Left renal pelvis (tissue), 4 donors: ENCODE data around the gene SPATC1L. TPM values are rescaled to one million over a fixed set of nuclear protein-coding genes. Genes with fewer than 3 reads are reported as not detected.
"Not testable (repeated sequence)": the region's sequence is repeated elsewhere in the genome, so short reads cannot be mapped to it uniquely, and the experiment has no call there.

Experiments
- DNase-seq, 4 donors: peaks; one replicate each; pipeline ENCODE4 v3.0.0-alpha.2; 2013; ENCODE audit warnings: low read depth in 4 of 4, low spot score in 3 of 4
- polyA plus RNA-seq, 4 donors: library from polyadenylated mRNA; unstranded; fragments of 120-200 nt; gene quantifications; one replicate each; pipeline ENCODE4 v1.2.1, GENCODE V29; 2013; ENCODE audit not compliant: insufficient read length in 4 of 4

SPATC1L gene
- polyA plus RNA-seq, 4 donors, result 5.9 to 15.6 (median 12.5) TPM

- DNase-seq, result no peak
These were observed 32.0 kb downstream of the SPATC1L start for GRCh38 chr21:46151989-46152926.

- no peak for DNase-seq
These were observed 32.8 kb downstream of the SPATC1L start for GRCh38 chr21:46151261-46151988.

DNA sequence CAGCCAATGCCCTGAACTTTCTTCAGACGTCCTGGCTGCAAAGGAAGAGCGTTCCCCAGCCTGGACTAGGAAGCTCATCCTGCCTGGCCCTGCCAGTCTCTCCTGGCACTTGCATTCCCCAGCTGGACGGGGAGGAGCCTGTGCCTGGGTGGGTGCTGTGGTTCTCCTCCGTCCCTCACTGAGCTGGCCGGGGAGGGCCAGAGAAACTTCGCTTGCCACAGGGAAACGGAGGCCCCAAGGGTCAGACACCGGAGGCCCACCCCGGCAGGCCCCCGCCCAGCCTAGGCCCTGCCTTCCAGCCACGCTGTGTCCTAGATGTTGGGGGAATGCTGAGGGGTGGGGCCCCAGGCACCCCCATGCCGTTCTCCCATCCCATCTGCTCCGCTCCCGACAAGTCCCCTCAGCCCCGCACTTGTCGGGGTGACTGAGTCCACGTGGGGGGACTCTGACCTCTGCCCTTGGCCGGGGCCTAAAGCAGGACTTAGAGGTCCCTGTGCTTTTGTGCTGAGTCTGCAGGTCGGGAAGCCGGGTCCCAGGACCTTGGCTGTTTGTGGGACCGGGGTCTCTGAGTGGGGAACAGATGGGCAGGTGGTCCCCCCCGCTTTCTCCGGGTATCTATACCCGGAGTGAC lies 33.7 kb downstream of the SPATC1L start:
- DNase-seq, result no peak

DNA sequence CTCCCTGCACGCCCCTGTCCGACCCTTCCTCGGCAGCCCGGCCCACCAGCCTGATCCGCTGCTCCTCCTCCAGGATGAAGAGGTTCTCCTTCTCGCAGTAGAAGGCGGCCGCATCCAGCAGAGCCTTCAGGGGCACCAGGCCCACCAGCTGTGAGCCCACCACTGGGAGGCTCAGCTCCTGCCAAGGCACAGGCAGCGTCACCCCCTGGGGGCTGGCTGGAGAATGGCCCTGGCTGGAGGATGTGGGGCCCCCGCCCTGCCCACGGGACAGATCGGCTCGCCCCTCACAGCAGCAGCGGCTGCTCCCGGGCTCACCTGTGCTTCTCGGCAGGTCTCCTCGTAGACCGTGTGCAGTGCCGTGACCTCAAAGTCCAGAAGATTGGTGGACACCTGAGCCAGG lies 34.2 kb downstream of the SPATC1L start:
- DNase-seq, result no peak

DNA sequence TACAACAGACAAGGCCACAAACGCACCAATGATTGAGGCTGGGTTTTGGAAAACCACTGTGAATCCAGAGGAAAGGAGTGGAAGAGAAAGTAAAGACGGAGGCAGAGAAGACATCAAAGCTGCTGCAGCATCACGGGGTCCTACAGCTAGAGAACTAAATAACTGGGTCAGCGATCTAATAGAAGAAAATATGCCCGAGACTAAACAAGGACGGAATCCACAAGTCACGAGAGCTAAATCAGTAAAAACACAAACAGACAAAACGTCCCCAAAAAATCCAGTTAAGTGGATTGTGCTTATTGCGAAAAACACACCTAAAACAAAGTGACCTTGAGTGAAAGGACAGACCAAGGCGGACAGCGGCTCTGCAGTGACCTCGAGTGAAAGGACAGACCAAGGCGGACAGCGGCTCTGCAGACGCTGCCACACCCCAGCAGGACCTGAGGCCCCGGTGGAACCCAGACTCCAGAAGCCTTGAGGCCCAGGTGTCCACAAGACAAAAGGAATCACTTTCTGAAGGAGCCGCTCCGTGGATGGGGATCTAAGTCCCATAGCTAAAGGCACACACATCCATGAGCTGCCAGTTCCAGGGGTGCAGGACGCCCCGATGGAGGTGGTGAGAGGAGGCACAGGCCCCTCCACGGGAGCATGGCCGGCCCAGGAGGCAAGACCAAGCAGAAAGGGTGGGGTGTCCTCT lies 34.9 kb downstream of the SPATC1L start:
- DNase-seq, result no peak

DNA sequence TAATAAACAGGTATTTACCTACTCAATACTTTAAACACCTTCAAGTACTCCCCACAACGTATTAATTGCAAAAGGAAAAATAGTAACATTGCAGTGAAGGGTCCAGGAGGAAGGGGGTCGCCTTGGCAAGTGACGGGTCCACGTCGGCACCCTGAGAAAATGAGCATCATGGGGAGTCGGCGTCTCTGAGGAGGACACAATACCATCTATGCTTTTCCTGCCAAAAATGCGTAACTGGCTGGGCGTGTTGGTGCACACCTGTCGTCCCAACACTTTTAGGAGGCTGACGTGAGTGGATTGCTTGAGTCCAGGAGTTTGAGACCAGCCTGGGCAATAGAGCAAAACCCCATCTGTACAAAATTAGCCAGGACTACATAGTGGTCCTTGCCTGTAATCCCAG lies 36.2 kb downstream of the SPATC1L start:
- no peak for DNase-seq

GRCh38 chr21:46147429-46147828 lies 36.8 kb downstream of the SPATC1L start:
- not testable (repeated sequence) for DNase-seq

DNA sequence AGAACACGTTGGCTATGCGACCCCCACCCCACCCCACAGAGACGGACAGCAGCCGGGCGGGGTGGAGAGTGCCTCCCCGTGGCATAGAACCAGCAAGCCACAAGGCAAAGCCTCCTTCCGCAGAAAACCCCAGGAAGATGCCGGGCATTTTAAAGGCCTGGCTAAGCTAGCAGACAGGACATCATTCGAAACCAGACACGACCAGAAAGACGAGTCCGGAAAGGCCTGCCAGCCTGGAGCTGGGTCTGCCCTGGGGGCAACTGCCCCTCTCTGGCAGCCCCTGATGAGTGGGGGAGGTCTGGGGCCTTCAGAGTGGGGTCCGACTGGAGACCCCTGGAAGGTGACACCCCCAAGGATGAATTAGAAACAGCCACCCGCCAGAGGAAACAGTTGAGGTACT lies 37.4 kb downstream of the SPATC1L start:
- no peak for DNase-seq

DNA sequence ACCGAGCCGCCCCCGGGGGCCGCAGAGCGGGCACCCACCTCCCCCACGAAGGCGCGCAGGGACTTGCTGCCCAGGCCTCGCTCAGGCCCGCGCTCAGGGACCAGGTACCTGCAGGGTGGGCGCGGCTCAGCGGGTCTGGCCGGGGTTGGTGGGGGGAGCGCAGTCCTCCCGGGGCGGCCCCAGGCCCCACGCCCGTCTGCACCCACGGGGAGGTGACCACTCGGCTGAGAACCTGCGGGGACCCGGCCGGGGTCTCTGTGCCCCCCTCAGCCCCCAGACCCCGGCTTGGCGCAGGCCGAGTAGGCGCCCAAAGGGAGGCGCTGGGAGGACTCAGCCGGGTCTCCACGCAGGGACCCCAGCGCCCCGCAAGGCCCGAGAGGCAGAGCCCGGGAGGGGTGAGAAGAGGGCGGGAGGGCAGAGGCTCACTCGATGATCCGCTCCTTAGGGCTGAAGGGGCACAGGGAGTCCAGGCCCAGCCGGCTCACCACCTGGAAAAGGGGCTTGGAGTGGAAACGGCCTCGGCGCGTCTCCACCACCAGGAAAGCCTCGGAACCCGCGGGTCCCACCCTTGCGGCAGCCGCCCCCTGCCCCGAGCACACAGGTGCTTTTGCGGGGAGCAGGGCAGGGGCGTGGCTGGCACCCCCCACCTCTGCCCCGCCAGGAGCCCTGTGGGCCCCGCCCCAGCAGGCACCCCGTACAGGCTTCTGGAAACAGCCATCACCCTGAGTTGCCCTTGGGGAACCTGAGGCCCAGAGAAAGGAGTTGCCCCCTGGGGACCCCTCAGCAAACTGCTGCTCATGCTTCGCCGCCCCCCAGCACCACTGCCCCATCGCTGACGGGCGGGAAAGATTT lies 38.2 kb downstream of the SPATC1L start:
- no peak for DNase-seq

GRCh38 chr21:46145159-46145839 lies 39.0 kb downstream of the SPATC1L start:
- DNase-seq, result no peak

GRCh38 chr21:46144464-46145070 lies 39.7 kb downstream of the SPATC1L start:
- no peak for DNase-seq

GRCh38 chr21:46142582-46143473 lies 41.4 kb downstream of the SPATC1L start:
- DNase-seq, result no peak

- DNase-seq, result no peak
These were observed 42.3 kb downstream of the SPATC1L start for GRCh38 chr21:46141767-46142581.

- not testable (repeated sequence) for DNase-seq
These were observed 43.8 kb downstream of the SPATC1L start for GRCh38 chr21:46140352-46141003.

GRCh38 chr21:46139686-46140085 lies 44.6 kb downstream of the SPATC1L start:
- no peak for DNase-seq

- DNase-seq, result no peak
These were observed 45.8 kb downstream of the SPATC1L start for GRCh38 chr21:46138383-46138970.
